GM18867 (cell line): ENCODE data around the gene SKP1.
"Not testable (repeated sequence)": the region's sequence is repeated elsewhere in the genome, so short reads cannot be mapped to it uniquely, and the experiment has no call there.

Experiments
- ATAC-seq: cut with Tn5 transposase; IDR thresholded peaks from one replicate; pipeline ENCODE4 v1.9.1; 2021; ENCODE audit warnings: mild to moderate bottlenecking, moderate library complexity; ENCODE audit not compliant: unreplicated experiment

The SKP1 gene

DNA sequence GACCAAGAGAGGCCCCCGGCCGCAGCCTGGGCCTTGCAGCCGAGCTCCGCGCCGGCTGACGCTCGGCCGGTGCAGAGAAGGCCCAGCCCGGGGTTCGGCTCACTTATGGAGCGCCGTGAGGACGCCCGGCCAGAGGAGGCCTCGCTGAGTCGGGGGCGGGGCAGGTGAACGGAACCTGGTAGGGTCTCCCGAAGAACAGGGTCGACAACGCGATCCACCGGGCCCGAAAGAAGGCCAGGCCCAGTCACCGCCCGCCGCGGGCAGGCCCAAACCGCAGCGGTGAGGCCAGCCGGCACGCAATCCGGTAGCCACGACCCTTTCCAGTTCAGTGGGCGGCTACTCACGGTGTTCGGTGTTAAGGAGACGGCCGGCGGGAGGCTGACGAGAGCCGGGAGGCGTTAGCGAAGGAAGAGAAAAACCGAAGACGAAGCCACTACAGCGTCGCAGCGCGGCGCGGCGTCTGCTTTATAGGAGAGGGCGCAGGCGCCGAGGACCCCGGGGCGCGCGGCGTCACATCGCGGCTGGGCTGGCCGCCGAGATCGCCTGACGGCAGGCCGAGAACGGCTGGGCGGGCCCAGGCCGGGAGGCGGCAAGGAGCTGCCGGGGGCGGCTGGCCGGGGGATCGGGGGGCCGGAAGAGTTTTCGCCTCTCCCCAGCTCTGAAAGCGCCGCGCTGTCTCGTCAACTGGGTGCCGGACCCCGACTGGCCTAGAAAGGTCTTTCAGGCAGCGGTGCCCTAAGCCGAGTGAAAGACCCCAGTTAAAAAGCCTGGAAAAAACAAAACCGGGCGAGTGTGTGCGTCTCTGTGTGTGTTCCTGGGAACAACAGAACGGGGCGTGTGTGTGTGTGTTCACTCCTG is at the start of gene SKP1:
Gene SKP1 (minus strand): TSS at position 440 of the 858 bp plus-strand sequence. CDS start 2,928 bp downstream, outside the sequence.
- peak; percentile 77 for ATAC-seq

DNA sequence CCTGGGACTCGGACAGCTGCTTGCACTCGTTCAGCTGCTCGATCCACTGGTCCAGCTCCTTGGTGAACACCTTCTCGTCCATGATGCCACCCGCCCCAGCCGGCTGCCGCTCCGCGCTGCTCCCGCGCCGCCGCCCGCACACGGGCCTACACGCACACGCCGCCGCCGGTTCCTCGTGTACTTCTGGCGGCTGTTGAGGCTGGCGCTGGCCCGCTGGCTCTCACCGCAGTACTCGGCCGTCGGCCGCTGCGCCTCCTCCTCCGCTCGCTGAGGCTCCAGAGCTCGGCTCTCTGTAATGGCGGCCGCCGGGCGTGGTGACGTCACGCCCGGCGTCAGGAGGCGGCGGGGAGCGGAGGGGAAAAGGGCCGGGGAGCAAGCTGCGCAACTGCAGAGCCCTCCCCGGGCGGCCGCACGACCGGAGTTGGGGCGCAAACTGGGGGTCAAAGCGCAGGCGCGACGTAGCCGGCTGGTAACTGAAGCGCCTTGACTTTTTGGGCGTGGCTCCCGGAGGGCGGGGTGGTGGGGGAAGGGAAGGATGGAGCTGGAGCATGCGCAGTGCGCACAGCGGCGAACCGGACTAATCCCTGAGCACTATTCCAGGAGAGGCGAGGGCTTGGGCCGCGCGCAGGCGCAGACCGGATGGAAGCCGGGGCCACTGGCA is 49.2 kb upstream of the SKP1 start, which contains the start of gene PPP2CA:
Gene PPP2CA (minus strand): TSS at position 294 of the 661 bp plus-strand sequence. CDS start 212 bp downstream, at position 82.
- ATAC-seq = peak; percentile 85

DNA sequence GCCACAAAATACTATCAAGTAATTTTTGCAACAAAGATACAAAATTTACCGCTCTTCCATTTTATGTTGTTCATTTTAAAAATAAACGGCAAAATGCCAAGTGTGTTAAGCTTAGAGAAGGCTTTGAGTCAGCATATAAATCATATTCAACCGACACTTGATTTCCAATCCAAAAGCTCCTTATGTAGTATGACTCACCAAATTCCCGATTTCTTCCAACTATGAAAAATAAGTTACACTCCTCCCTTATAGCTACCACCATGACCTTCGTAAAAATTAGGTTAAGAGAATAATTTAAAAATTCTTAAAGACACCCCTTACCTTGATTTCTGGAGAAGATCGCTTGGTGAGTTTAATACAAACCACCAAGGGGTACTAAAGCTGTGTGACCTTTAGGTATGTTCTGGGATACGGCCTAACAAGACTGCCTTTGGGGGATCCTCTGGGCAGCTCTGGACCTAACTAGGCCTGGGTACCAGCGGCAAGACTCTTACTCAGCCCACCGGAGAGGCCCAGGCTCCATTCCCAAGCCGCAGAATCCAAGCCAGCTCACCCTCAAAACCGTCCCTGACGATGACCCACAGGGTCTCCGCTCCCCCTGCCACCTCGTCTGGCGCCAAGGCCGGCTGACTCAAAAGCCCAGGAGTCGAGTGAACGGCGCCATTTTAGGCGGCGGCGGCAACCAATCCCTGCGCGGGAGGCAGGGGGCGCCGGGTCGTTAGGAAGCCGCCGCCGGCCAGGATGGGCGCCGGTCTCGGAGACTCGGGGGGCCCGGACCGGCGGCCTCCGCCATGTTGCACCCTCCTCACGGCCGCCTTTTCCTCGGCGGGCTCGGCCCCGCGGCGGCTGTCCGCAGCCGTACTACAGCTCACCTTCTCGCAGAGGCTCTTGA is 48.4 kb upstream of the SKP1 start:
- peak; percentile 33 for ATAC-seq

DNA sequence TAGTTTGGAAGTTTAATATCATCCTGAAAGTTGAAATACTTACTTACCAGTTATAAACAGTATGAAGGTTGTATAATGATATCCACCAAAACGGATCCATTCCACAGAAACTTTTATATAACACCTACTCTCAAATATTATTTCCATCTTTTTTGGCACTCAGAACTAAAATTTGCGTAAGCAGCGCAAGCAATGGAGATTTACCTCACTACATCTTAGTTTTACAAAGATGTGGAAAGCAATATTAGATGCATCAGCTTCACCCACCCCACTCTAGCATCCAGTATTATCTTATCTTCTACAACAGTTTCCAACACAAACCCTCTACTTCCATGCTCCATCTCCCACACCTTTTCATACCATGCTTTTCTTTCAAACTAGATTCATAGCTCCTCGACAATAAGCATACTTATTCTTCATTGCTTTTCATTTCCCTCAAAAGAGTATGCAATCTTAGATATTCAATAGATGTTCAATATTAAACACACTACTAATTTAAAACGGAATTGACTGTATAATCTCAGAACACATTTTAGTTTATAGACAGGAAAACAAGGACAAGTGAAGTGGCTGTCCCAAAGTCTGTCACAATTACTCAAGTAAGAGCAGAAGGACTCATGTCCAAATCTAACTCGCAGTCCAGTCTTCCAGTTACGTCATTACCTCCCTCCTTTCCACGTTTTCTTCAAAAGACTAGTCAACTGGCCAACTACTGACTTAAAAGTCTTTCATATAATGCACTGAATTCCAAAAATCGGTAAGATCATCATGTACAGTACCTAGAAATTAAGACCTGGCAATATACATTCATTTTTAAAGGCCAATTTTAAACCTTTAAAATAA is 46.9 kb upstream of the SKP1 start:
- no peak for ATAC-seq

DNA sequence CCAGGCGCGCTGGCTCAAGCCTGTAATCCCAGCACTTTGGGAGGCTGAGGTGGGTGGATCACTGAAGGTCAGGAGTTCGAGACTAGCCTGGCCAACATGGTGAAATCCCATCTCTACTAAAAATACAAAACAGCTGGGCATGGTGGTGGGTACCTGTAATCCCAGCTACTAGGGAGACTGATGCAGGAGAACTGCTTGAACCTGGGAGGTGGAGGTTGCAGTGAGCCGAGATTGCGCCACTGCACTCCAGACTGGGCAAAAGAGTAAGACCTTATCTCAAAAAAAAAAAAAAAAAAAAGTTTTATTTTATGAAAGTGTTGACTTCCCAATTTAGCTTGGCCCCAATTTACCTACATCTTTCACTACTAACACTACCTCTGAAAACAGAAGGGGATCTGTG is 44.9 kb upstream of the SKP1 start:
- ATAC-seq = not testable (repeated sequence)

DNA sequence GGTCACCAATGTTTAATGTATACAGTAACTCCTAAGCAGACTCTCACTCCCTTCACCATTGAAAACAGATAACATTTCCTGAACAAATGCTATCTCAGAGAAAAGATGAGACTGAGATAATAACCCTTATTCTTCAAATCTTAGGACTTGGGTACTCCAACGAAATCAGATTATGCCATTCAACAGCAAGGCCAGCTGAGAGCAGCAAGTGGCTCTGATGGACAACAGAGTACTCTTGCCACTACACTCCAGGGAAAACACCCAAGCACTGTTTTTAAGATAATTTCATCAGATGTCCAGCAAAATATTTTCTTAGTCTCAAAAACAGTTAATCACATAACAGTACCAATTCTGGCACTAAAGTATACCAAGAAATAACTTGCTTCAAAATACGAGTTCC is 39.0 kb upstream of the SKP1 start:
- no peak for ATAC-seq

DNA sequence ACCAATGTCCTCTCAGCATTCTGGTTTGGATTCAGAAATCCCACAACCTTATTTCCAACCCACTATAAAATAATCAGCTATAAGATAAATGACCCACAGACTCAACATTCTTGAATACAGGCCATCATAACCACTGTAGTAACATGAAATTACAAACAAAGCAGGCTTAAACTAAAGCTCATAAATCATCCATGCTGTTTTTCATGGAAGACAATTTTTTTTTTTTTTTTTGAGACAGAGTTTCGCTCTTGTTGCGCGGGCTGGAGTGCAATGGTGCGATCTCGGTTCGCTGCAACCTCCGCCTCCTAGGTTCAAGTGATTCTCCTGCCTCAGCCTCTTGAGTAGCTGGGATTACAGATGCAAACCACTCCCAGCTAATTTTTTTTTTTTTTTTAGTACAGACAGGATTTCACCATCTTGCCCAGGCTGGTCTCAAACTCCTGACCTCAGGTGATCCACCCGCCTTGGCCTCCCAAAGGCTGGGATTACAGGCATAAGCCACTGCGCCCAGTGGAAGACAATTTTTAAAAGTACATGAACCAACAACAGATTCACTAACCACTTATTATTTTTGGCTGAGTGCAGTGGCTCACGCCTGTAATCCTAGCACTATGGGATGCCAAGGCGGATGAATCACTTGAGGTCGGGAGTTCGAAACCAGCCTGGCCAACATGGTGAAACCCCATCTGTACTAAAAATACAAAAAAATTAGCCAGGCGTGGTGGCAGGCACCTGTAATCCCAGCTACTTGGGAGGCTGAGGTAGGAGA is 34.7 kb upstream of the SKP1 start:
- ATAC-seq = not testable (repeated sequence)

DNA sequence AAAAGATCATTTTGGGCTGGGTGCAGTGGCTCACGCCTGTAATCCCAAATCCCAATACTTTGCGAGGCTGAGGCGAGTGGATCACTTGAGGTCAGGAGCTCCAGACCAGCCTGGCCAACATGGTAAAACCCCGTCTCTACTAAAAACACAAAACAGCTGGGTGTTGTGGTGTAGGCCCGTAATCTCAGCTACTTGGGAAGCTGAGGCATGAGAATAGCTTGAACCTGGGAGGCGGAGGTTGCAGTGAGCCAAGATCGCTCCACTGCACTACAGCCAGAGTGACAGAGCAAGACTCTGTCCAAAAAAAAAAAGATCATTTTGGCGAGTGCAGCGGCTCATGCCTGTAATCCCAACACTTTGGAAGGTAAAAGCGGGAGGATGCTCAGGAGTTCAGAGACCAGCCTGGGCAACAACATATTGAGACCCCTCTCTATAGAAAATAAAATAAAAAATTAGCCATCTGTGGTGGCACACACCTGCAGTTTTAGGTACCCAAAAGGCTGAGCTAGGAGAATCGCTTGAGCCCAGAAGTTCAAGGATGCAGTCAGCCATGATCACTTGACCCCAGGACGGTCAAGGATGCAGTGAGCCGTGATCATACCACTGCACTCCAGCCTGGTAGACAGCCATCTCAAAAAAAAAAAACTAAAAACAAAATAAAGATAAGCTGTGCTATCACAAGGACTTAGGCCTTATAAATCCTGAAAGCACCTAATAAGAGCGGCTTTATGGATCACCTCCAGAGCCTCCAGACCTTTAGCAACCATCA is 32.9 kb upstream of the SKP1 start:
- no peak for ATAC-seq

DNA sequence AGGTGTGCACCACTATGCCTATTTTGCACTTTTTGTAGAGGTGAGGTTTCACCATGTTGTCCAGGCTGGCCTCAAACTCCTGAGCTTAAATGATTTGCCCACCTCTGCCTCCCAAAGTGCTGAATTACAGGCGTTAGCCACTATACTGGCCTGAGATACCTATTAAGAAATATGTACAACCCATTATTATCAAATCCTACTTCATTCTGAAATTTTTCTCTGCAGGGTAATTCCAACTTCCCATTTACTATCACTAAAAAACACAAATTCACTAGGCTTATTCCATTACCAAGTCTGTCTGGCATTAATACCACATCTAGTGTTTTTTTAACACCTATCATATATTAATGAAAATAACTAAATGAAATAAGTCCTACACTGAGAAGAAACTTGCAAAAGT is 30.9 kb upstream of the SKP1 start:
- ATAC-seq = no peak

DNA sequence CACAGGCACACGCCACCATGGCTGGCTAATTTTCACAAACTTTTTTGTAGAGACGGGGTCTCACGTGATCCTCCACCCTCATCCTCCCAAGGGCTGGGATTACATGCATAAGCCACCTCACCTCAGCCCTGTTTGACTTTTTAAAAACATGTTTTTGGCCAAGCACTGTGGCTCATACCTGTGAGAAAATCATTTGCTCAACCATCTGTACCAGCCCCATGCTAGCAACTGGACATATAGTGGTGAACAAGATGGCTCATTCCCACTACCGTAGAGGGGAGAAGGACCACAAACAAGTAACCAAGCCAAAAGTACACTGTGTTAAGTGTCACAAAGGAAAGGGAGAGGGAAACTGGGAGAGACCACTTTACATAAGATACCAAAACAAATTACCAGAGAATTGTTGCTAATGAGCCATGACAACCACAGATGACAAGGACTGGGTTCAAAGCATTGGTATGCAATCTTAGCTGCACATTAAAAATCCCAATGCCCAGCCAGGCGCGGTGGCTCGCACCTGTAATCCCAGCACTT is 29.9 kb upstream of the SKP1 start:
- no peak for ATAC-seq

DNA sequence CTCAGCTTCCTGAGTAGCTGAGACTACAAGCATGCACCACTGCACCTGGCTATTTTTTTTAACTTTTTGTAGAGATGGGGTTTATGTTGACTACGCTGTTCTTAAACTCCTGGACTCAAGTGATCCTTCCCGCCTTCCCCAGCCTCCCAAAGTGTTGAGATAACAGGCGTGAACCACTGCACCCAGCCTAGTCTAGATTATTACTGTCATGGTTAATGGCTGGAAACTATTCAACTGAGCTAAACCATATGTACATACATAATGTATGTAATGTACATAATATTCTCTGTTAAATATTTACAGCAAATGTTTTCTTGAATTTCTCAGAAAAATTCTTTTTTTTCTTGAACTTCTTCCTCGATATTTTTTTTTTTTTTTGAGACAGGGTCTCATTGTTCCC is 27.8 kb upstream of the SKP1 start:
- ATAC-seq = no peak

DNA sequence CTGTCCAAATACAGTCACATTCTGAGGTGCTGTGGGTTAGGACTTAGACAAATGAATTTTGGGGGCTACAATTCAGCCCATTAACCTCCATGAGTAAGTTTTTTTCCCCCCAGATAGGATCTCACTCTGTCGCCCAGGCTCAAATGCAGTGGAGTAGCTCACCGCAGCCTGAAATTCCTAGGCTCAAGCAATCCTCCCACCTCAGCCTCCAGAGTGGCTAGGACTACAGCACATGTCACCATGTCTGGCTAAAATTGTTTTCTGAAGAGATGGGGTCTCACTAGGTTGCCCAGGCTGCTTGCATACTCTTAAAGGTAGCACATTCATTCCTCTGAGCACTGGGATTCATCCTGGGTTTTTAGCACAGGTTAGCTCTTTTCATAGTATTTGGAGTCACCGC is 26.9 kb upstream of the SKP1 start:
- ATAC-seq = no peak

DNA sequence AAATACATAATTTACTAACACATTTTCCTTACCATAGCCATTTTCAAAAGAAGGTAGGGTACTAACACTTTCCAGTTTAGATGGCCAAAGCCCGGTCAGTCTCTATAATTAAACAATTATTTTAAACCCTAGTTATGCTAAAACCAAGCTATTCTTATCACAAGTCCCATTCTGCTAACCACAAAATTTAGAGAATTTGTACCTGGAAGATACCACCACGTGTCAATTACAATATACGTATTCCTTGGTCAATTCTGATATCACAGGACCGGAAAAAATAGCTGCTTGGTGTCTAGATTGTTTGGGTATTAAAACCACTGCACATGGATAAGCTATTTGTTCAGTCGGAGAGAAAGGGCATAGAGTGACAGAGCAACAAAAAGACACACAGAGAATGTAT is 18.9 kb upstream of the SKP1 start:
- ATAC-seq = no peak

DNA sequence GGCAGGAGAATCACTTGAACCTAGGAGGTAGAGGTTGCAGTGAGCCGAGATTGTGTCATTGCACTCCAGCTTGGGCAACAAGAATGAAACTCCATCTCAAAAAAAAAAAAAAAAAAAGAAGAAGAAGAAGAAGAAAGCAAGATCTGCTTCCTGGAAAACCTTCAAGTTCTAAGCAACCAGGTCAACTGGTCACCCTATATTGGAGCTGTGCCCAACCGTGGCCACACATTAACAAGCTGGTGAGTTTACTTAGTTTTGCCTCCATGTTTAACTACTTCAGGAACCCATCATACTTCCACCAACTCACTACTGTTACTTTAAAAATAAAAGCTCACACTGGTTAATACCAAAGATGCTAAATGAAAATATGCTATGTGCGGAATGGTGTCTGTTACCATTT is 12.3 kb upstream of the SKP1 start:
- no peak for ATAC-seq

DNA sequence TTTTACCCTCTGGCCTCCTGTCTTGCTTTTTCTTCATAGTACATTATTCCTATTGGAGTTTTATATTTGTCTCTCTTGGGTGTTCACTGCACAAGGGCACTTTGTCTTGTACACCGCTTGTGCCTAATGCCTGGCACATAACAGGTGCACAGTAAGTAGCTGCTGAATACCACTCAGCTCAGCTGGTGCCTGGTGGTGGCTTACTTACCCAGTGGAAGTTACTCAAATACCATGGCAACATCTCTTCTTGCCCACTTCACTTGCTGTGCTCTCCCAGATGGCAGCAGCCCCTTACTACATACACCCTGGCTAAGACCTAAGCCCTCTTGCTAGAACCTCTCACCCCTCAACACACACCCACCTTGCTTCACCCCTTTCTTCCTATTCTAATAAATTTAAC is 11.3 kb upstream of the SKP1 start:
- no peak for ATAC-seq

DNA sequence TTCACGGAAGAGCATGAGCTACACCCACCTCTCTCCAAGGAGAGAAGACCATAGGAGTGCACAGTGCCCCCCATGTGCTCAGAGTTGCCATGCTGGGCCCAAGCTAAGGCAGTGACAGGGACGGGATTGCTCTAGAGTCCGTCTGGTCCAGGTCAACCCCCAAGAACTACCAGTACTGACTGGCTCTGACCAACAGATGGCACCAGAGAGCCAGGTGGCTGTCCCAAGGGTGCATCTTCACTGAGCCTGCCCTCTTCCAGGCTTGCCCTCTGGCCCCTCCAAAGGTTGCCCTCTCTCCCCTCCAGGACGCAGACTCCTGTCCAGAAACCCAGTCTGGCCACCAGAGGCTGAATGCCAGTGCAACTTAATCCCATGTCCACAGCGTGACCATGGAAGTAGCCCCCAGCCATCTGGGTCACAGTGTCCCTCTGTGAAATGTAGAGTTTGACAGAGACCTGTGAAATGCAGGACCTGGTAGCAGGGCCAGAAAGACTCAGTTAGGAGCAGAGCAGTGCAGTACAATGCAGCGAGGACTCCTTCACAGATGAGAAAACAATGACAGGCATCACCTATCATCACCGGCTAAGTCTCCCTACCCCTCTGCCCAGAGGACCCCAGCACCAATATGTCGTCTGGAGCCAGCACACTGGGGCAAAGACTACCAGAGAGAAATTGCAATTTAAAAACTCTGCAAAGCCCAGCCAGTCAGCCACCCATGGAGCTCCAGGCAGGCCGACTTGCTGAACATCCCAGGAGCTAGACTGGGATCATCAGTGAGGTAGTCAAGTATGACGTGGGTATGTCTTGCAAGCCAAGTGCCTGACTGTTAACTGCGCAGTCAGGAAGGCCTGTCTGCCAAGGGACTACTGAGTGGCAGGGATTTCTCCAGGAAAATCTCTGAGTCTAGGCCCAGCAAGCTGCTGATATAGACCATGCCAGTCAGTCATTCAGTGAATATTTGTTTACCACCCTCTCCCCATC is 7.7 kb upstream of the SKP1 start:
- ATAC-seq = peak; percentile 83

DNA sequence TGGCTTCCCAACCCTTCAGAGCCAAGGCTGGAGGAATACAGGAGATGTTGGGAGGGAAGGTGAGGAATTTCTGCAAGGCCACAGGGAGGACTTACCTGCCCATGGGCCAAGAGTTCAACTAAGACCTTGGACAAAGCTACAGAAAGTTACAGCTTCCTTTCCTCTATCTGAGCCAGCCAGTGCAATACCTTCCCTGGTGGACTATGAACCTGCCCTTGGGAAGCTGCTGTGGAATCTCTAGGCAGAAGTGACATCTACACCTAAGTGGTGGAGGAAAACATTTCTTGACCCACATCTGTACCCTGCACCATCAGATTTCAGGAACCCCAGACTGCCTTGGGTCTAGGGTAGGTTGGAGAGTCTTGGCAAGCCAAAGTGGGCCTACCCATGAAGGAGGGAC is 6.7 kb upstream of the SKP1 start:
- ATAC-seq = no peak

DNA sequence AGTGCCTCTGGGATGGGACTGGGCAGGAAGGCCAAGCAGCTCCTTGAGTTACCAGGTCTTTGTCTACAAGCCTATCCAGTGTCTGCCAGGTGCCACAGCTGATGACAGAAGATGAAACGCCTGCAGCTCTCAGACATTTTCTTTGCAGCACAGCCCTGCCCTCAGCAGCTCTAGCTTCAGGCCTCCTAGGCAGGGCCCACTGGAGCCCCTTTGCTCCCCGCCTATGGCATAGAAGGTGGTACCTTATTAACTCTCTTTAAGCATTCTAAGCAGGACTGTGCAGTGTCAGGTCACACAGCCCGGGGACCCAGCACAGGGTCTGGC is 1.3 kb upstream of the SKP1 start:
- no peak for ATAC-seq
